Measurements from ENCODE around the gene AKAP13. TPM values are rescaled to one million over a fixed set of nuclear protein-coding genes. Genes with fewer than 3 reads are reported as not detected.
A peak's percentile ranks its signal among the peaks of the same experiment; 100 is the strongest.

The AKAP13 gene
- total and polyA plus RNA-seq, 7 donors = 21.6 to 142 (median 98.5) TPM

DNA sequence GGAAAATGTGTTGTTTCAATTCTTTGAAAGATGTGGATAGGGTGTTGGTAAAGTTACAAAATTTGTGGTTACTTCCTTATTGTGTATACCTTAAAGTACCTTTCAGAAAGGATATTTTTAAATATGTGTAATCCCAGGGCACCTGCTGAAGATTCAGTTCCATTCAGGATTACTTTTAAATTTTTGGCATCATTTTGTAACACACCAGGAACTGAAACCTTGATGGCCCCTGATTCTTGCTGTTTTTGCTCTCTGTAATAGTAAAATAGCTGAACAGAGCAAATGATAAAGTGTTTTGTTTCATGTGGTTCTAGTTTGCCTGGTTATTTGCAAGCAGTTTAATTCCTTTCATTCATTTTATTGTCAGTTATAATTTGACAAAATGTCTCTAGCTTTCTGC, 253.5 kb downstream of the AKAP13 start:
- H3K9me3 ChIP-seq = no peaks in the 10 kb centered on the region
- DNase-seq = no peak
- no peak for TF ChIP-seq POLR2A (IDR thresholded peaks at IDR 0.05)
- no peak for TF ChIP-seq POLR2AphosphoS5 (IDR thresholded peaks at IDR 0.05)
- TF ChIP-seq, protein P1, sequence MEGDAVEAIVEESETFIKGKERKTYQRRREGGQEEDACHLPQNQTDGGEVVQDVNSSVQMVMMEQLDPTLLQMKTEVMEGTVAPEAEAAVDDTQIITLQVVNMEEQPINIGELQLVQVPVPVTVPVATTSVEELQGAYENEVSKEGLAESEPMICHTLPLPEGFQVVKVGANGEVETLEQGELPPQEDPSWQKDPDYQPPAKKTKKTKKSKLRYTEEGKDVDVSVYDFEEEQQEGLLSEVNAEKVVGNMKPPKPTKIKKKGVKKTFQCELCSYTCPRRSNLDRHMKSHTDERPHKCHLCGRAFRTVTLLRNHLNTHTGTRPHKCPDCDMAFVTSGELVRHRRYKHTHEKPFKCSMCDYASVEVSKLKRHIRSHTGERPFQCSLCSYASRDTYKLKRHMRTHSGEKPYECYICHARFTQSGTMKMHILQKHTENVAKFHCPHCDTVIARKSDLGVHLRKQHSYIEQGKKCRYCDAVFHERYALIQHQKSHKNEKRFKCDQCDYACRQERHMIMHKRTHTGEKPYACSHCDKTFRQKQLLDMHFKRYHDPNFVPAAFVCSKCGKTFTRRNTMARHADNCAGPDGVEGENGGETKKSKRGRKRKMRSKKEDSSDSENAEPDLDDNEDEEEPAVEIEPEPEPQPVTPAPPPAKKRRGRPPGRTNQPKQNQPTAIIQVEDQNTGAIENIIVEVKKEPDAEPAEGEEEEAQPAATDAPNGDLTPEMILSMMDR (IDR thresholded peaks at IDR 0.05) = no peak
- no peak for TF ChIP-seq EP300 (IDR thresholded peaks at IDR 0.05)
- peaks cover 0 to 31% (median 14%) of the 10 kb centered on the region in 4 donors for H3K4me1 ChIP-seq
- H3K27me3 ChIP-seq = no peaks in the 10 kb centered on the region
- H3K27ac ChIP-seq = no peak overlapping the region
- H3K4me3 ChIP-seq = no peak overlapping the region
- H3K36me3 ChIP-seq = no peaks in the 10 kb centered on the region
- intact Hi-C loops (cut with DNase I) = no loop called here

DNA sequence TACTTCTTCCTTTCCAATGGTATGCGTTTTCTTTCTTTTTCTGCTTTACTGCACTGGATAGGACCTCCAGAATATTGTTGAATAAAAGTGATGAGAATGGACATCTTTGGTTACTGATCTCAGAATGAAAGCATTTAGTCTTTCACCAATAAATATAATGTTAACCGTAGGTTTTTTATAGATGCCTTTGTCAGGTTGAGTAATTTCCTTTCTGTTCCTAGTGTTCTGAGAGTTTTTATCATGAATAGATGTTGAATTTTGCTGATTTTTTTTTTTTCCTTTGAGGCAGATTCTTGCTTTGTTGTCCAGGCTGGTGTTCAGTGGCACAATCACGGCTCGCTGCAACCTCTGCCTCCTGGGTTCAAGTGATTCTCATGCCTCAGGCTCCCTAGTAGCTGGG, 255.9 kb downstream of the AKAP13 start:
- no peaks in the 10 kb centered on the region for H3K9me3 ChIP-seq
- no peak overlapping the region for H3K4me3 ChIP-seq
- WGBS, 2 donors = 92 to 93% methylated on average over 4 of the region's 4 CpGs
- no peak overlapping the region for H3K27ac ChIP-seq
- H3K4me1 ChIP-seq = peaks cover 0 to 31% (median 14%) of the 10 kb centered on the region in 4 donors
- peaks cover 0 to 5% (median 2%) of the 10 kb centered on the region in 4 donors for H3K36me3 ChIP-seq
- no peaks in the 10 kb centered on the region for H3K27me3 ChIP-seq
- no peak for DNase-seq
- intact Hi-C loops (cut with DNase I) = no loop called here
- TF ChIP-seq, protein P1 (IDR thresholded peaks at IDR 0.05) = no peak
- TF ChIP-seq EP300 (IDR thresholded peaks at IDR 0.05) (no peak), POLR2A (IDR thresholded peaks at IDR 0.05) (no peak), POLR2AphosphoS5 (IDR thresholded peaks at IDR 0.05) (no peak)

- intact Hi-C loops (cut with DNase I) = no loop called here
- TF ChIP-seq, protein P1 (IDR thresholded peaks at IDR 0.05) = no peak
- TF ChIP-seq POLR2A (IDR thresholded peaks at IDR 0.05) (no peak), POLR2AphosphoS5 (IDR thresholded peaks at IDR 0.05) (no peak), EP300 (IDR thresholded peaks at IDR 0.05) (no peak)
- Histone ChIP-seq H3K36me3 (peaks cover 0 to 5% (median 2%) of the 10 kb centered on the region in 4 donors), H3K27ac (peak overlapping the region in 2 of 4 donors; percentile 14 to 83), H3K9me3 (no peaks in the 10 kb centered on the region), H3K4me1 (peaks cover 0 to 53% (median 29%) of the 10 kb centered on the region in 4 donors), H3K4me3 (no peak overlapping the region), H3K27me3 (no peaks in the 10 kb centered on the region)
- no peak for DNase-seq
- WGBS, 2 donors = 14 to 55% methylated on average over 3 of the region's 3 CpGs
Observed at GRCh38 chr15:85639752-85640381, 259.5 kb downstream of the AKAP13 start.

GRCh38 chr15:85642065-85642692, 261.8 kb downstream of the AKAP13 start:
- H3K4me1 ChIP-seq = peaks cover 0 to 58% (median 31%) of the 10 kb centered on the region in 4 donors

More at GRCh38 chr15:85642065-85642692, 261.8 kb downstream of the AKAP13 start:
- H3K27me3 ChIP-seq = no peaks in the 10 kb centered on the region
- WGBS, 2 donors = 75 to 76% methylated on average over 5 of the region's 5 CpGs
- intact Hi-C loops (cut with DNase I) = no loop called here
- H3K4me3 ChIP-seq = peak overlapping the region; percentile 4 to 34 (median 27)
- peak overlapping the region; percentile 72 to 88 (median 82) for H3K27ac ChIP-seq
- no peak for TF ChIP-seq POLR2A (IDR thresholded peaks at IDR 0.05)
- TF ChIP-seq POLR2AphosphoS5 (IDR thresholded peaks at IDR 0.05) = no peak
- TF ChIP-seq, protein P1 (IDR thresholded peaks at IDR 0.05) = no peak
- TF ChIP-seq EP300 (IDR thresholded peaks at IDR 0.05) = no peak
- no peak for DNase-seq
- H3K9me3 ChIP-seq = no peaks in the 10 kb centered on the region
- peaks cover 0 to 22% (median 2%) of the 10 kb centered on the region in 4 donors for H3K36me3 ChIP-seq
